GM21381 (cell line): ENCODE results near the gene TSPAN5.
A peak's percentile ranks its signal among the peaks of the same experiment; 100 is the strongest.
"Not testable (repeated sequence)": the region's sequence is repeated elsewhere in the genome, so short reads cannot be mapped to it uniquely, and the experiment has no call there.

Experiments
- ATAC-seq: cut with Tn5 transposase; IDR thresholded peaks from one replicate; pipeline ENCODE4 v1.9.1; 2021; ENCODE audit warnings: mild to moderate bottlenecking, moderate library complexity; ENCODE audit not compliant: unreplicated experiment

TSPAN5 gene

DNA sequence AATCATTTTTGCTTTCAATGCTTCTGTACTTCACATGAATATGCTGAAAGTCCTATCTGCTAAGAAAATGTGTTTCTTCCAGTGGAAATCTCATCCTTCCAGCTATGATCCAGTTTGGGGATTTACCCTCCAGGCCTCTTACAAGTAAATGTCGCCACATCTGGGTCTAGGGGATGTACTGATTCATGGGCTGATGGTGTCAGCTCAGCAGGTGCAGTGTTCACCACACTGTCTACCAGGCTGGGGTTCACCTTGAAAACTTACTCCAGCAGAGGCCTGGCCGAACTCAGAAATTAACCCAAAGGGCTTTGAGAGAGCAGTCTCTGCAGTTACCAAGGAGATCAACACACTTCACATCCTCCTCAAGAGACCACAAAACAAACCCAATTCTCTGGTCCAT, 154.3 kb downstream of the TSPAN5 start:
- ATAC-seq, result no peak

GRCh38 chr4:98503676-98504075, 154.7 kb downstream of the TSPAN5 start:
- ATAC-seq, result no peak

DNA sequence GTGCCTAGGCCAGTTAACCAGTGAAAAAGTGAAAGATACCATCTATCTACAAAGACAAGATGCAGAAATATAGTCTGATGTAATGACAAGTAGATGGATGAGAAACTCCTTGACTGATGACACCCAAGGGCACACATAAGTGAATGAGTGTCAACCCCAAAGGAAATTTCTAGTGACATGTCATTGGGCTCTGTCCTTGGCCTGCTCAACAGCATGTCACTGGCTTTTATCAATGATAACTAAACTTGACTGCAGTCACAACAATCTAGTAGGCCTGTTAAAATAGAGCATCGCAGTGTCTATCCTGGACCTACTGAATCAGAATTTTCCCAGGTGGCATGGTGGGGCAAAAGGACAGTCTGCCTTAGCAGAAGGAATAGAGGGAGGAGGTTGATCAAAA, 155.8 kb downstream of the TSPAN5 start:
- ATAC-seq, result no peak

DNA sequence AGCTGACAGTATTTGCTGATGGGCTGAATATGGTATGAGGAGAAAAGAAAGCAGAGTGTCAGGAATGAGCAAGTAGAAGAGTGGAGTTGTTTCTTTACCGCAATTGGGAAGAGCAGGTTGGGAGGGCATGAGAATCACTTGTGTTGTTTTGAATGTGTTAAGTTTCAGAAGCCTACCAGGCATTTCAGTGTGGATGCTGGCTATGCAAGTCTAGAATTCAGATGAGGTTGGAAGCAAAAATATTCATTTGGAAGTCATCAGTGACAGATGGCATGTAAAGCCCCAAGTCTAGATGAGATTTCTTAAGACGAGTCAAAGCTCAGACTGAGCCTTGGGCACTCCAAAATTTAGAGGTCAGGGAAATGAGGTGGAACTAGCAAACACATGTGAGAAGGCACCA, 156.4 kb downstream of the TSPAN5 start:
- no peak for ATAC-seq

- no peak for ATAC-seq
Observed at GRCh38 chr4:98501383-98501782, 157.0 kb downstream of the TSPAN5 start.

- no peak for ATAC-seq
Observed at GRCh38 chr4:98498774-98499173, 159.6 kb downstream of the TSPAN5 start.

- no peak for ATAC-seq
Observed at GRCh38 chr4:98496152-98496845, 162.1 kb downstream of the TSPAN5 start.

- peak; percentile 88 for ATAC-seq
Observed at GRCh38 chr4:98493296-98493695, 165.1 kb downstream of the TSPAN5 start.

- ATAC-seq, result no peak
Observed at GRCh38 chr4:98491899-98492559, 166.4 kb downstream of the TSPAN5 start.

DNA sequence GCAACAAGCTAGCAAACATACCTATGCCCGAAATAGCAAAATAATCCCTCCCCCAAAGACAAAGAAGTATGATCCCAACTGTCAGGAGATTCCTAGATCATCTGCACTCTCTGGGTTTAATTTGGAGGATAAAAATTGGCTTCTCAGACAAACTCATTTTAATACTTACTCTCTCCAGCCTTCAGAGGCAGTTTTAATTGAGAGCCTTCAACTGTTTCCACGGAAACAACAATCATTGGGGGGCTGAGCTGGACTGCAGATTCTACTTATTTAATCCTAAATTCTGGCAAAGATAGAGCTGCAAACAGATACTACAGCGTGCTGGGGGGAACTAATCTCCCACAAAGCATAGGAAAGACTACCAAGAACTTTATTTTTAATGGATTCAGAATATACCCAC, 168.2 kb downstream of the TSPAN5 start:
- no peak for ATAC-seq

GRCh38 chr4:98485816-98486345, 172.5 kb downstream of the TSPAN5 start:
- no peak for ATAC-seq

- ATAC-seq, result no peak
Observed at GRCh38 chr4:98484031-98484430, 174.4 kb downstream of the TSPAN5 start.

- peak; percentile 85 for ATAC-seq
Observed at GRCh38 chr4:98482847-98483806, 175.3 kb downstream of the TSPAN5 start.

GRCh38 chr4:98482503-98482846, 175.9 kb downstream of the TSPAN5 start:
- ATAC-seq, result peak; percentile 19

DNA sequence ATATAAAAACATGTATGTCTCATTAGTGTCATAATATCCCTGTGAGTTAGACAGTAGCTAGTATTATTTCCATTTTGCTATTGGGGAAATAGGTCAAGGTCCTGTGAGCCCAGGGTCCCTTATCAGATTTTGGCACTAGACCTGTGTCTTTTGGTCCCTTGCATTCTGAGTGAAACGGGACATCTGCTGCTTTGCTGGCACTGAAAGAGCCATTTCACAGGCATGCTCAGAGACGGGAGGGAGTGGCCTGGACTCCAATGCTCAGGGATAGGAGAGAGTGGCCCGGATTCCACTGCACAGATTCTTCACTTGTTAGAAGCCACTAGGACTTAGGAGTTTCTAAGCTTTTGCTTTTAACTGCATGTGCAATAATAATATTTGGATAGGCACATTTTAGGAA, 177.2 kb downstream of the TSPAN5 start:
- ATAC-seq, result no peak

DNA sequence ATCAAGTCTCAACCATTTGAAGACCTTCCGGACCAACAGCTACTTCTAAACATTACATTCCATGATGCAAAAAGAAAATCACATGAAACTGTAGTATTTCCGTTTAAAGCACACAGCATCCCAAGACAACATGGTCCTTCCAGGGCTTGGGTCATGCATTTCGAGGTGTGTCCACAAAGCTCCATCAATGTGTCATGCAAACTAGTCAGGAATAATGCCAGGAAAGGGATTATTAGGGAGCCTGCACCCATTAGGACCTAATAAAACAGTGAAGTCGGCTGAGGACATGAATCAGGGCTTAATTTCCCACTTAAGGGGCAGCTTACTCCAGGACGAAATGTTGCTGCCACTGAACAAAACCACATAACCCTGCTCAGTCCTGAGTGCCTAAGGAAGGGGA, 177.9 kb downstream of the TSPAN5 start:
- no peak for ATAC-seq

DNA sequence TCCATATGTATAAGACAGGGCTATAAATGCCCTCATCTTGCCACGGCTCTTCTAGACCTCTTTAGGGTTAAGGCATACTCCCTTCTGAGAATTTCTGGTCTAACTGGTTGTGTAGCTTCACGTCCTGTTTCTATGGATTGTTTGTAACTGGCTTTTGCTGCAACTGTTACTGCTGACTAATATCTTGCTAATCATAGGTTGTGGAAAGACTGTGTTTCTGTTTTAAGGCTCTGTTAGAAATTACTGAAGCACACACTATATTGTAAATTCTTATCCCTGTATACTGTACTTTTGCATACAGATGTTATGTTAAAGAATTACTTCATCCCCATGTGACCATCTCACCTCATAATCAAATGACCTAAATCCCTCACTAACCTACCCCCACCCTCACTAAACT, 178.8 kb downstream of the TSPAN5 start:
- not testable (repeated sequence) for ATAC-seq

DNA sequence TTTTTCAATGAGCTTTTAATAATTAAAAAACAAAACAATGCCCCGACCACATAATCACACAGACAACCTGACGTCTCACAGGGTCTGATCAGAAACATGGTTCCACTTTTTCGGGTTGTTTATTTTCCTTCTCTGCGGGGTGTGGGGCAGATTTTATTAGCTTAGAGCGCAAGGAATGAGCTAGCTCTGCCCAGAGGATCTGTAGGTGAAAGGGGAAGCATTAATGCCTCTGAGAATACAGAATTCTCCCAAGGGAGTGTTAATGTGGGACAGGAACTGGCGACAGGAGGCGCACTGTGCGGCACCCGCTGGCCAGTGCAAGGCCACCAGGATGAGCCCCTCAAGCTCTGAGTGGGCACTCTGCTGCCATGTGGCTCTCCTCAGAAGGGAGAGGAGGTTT, 181.5 kb downstream of the TSPAN5 start:
- ATAC-seq, result no peak

GRCh38 chr4:98474408-98474844, 184.0 kb downstream of the TSPAN5 start:
- no peak for ATAC-seq

GRCh38 chr4:98473046-98473445, 185.4 kb downstream of the TSPAN5 start:
- no peak for ATAC-seq

GRCh38 chr4:98470831-98471230, 187.6 kb downstream of the TSPAN5 start:
- ATAC-seq, result no peak
